Right lung (tissue), 5 donors: Measurements from ENCODE around the gene CD109. TPM values are rescaled to one million over a fixed set of nuclear protein-coding genes. Genes with fewer than 3 reads are reported as not detected.

ENCODE experiments used
- DNase-seq, 2 donors: peaks; one replicate each; pipeline ENCODE4 v3.0.0-alpha.2; 2013
- polyA plus RNA-seq, 5 donors: library from polyadenylated mRNA; unstranded; fragments of 120-200 nt; gene quantifications; one replicate each; pipeline versions ENCODE4 v1.2.1 to v1.2.3, GENCODE V29; 2013; ENCODE audit warnings: inconsistent platforms in 1 of 5, low replicate concordance in 1 of 5; ENCODE audit not compliant: insufficient read length in 5 of 5, insufficient read depth in 1 of 5

Gene CD109
- polyA plus RNA-seq, 5 donors: 13.5 to 31.2 (median 23.4) TPM

DNA sequence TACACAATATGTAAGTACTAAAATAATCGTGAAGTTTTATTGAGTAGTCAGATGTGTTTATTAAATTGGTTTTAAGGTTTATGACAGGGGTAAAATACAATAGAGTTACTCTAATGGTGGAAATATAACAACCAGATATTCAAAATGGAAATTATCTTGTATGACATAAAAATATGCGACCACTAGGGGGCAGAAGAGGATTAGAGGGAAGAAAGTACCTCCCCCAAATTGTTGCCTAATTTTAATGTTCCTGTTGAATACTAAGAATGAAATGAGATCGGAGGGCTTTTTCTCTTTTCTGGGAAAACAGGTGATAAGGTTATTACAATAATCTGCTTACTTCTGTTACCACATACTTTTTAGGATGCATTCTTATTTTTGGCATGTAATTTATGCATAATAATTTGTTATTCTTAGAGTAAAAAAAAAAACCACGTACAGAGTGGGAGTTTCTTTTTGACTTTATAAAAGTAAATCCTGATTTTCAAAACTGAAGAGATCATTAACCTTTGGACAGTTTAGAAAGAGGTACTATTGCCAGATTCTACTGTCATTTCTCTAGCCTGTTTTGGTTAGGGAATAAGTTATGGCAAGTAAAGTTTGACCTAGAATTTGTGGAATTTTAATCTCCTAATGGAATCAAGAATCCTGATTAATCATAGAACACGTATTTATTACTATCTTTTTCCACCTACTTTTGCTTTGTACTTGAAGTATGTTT lies 159.2 kb downstream of the CD109 start:
- DNase-seq: peak; percentile 18 to 33

DNA sequence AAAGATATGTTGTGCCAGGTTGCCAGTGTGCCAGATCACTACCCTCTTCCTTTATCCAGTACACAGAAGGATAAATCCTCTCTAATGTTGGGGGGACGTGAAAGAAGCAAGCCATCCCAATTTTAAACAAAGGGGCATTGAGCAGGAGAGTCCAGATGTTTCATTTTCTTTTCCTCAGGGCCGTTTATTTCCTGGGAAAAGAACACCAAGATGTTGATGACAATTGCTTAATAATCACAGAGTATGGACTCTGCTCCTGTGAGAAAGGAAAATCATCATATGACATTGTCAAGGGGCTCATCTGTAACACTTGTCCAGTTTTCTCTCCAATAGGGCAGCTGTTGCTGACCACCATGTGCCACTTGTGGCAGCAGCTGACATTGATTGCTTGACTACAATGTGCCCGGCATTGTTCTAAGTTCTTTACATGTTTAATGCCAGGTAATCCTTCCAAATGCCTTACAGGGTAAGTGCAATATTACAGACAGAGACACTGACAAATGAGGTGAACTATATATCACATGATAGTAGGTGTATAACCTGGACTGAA lies 161.4 kb downstream of the CD109 start:
- DNase-seq: no peak

DNA sequence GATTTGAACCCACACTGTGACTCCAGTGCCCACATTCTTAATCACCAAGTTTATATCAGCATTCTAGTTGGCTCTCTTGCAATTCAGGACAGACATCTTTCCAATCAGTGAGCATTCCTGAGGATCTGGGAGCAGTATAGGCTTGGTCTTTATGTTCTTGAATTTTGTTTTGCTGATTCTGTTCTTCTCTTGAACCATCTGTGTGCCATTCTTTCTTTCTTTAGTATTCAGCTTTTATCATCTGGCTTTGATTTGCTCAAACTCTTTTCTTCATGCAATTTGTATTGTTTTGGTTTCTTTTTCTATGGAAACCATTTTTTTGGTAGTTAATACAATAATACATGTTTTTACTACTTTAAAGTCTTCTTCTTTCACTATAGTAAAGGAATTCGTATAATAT lies 162.4 kb downstream of the CD109 start:
- DNase-seq: no peak

DNA sequence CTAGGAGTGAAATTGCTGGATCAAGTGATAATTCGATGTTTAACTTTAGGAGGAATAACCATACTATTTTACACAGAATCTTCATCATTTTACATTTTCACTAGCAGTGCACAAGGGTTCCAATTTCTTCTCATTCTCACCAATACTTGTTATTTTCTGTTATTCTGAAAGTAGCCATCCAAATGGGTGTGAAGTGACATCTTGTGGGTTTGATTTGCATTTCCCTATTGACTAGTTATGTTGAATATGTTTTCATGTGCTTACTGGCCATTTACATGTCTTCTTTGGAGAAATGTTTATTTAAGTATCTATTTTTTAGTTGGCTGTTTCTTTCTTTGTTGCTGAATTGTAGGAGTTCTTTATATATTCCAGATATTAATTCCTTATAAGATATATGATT lies 164.3 kb downstream of the CD109 start:
- DNase-seq: no peak

DNA sequence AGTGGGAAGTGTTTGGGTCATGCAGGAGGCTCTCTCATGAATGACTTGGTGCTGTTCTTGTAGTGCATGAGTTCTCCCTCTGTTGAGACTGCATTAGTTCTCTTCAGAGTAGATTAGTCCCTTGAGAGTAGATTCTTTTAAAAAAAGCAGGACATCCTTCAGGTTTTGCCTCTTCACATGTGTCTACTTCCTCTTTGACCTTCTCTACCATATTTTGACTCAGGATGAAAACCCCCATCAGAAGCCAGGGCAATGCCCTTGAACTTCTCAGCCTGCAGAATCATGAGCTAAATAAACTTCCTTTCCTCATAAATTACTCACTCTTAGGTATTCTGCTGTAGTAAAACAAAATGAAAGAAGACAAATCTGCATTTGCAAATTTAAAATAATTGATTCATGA lies 170.3 kb downstream of the CD109 start:
- no peak for DNase-seq

DNA sequence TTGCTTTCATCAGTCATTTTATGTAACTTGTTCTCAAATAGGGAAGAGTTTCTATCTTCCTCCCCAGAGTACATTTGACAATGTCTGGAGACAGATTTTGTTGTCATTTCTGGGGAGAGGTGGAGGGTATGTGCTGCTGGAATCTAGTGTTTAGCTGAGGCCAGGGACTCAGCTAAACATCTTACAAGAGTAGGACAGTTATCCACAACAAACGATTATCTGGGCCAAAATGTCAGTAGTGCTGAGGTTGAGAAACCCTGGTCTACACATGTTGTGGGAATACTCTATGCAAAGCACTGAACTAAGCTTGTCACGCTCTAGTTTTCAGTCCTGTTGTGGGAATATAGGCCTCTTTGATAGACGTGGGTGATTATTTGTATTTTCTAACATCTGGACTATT lies 171.4 kb downstream of the CD109 start:
- DNase-seq: no peak

DNA sequence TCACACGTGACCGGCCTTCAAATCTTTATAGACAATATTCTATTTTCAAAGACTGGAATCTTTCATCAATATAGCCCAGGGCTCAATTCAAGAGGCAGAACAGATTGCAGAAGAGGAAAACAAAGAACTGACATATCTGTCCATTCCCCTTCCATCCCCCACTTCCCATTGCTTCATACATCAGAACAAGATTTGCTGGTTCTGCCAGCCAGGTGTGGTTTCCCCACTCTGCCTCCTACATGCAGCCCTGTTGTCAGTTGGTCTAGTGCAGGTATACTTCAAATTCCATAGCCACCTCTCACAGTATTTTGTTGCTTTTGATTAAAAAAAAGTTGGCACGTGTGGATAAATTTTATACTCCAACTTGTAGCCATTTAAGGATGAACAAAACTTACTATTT lies 174.9 kb downstream of the CD109 start:
- DNase-seq: no peak

DNA sequence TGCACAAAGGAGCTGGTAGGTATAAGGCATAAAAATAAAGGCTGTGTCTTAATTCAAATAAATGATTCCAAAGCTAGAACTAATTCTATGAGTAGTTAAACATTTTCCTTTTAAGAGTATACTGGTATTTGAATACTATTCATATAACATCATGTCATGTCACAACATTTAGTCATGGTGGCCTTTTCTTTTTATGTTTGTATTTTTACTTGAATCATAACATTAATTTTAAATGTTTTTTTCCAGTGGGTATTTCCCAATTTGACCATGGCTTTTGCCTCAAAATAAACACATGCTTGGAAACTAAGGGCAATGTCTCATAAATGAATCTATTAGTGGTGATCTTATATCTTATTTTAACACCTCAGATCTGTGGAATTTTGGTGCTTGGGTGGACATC lies 177.1 kb downstream of the CD109 start:
- no peak for DNase-seq

Other genes with a start within 250 kb of the CD109 start
- 1 to 10 TPM; 5.4 to 7.8 (median 7.4) TPM for gene CGAS, start 243.9 kb upstream of the CD109 start, polyA plus RNA-seq
- 10 to 100 TPM; 26.2 to 37.7 (median 30.8) TPM for gene MTO1, start 234.5 kb upstream of the CD109 start, polyA plus RNA-seq
- gene EEF1A1, start 175.2 kb upstream of the CD109 start, polyA plus RNA-seq: over 10,000 TPM; 22,333 to 30,001 (median 25,548) TPM
- 10 to 100 TPM in 4 of 5 donors, 1 to 10 TPM in 1; 8.8 to 10.5 (median 10.1) TPM for gene SLC17A5, start 42.2 kb upstream of the CD109 start, polyA plus RNA-seq